GM12891 (cell line): ENCODE results near the gene PRKCE.

Experiments
- POLR2A ChIP-seq: IDR thresholded peaks from 2 replicates; pipeline ENCODE4 v1.6.1; 2011; ENCODE audit warnings: low read depth, low read length, control low read depth
- POLR2AphosphoS5 ChIP-seq: IDR thresholded peaks from 2 replicates; pipeline ENCODE4 v1.6.1; 2011; ENCODE audit warnings: low read depth, low read length, control low read depth
- SPI1 ChIP-seq: IDR thresholded peaks from 2 replicates; pipeline ENCODE4 v1.6.1; 2011; ENCODE audit warnings: low read depth, low read length, control low read depth
- TAF1 ChIP-seq: IDR thresholded peaks from 2 replicates; pipeline ENCODE4 v1.6.1; 2011; ENCODE audit warnings: low read depth, low read length, control low read depth

DNA sequence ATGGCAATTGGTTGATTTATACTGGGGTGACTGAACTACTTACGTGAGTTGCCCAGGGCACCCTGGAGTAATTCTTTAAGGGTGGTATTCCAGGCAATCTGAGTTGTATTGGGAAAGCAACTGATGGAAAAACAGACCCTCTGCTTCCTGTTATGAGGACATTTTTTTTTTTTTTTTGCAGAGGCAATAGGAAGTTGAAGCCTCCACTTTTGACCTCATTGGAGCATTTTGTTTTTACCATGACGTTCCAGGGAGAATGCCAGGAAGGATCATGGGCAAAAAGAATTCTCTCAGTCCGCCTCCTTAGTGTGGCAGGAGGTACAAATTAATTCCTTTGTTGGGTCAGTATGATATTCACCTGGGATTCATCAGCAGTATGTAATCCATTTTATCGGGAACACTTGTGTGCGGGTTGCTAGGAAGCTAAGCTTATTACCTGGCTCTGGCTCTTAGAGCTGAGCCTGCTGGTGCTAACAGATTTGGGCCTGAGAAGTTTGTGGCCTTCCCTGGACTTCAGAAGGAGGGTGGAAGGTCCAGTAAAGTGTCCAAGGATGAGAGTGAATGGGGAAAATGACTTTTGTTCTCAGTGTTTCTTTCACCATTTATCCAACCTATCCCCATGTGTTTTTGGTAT is 372.8 kb downstream of the PRKCE start:
- no peak for TF ChIP-seq TAF1
- TF ChIP-seq POLR2A = no peak
- TF ChIP-seq POLR2AphosphoS5 = no peak
- no peak for TF ChIP-seq SPI1
